Lower lobe of right lung (tissue), 2 donors: ENCODE measurements around the gene PRKN. TPM values are rescaled to one million over a fixed set of nuclear protein-coding genes. Genes with fewer than 3 reads are reported as not detected.

Experiments used
- ATAC-seq, 2 donors: fragments of 200-7000 bp; cut with Tn5 transposase; one replicate each; pipeline ENCODE4 v1.9.1; 2020 to 2022; ENCODE audit warnings: mild to moderate bottlenecking in 2 of 2, moderate library complexity in 2 of 2
- DNase-seq: peaks from one replicate; pipeline ENCODE4 v3.0.0-alpha.2; 2020
- H3K27ac ChIP-seq: fragments of 200-600 bp; one replicate; pipeline ENCODE4 v1.8.0; 2022
- H3K27me3 ChIP-seq: fragments of 200-600 bp; one replicate; pipeline ENCODE4 v1.8.0; 2022; ENCODE audit warnings: low read depth
- H3K36me3 ChIP-seq: fragments of 200-600 bp; one replicate; pipeline ENCODE4 v1.8.0; 2022; ENCODE audit warnings: mild to moderate bottlenecking
- H3K4me1 ChIP-seq: fragments of 200-600 bp; one replicate; pipeline ENCODE4 v1.8.0; 2022
- H3K4me3 ChIP-seq: fragments of 200-600 bp; one replicate; pipeline ENCODE4 v1.8.0; 2022; ENCODE audit warnings: mild to moderate bottlenecking
- H3K9me3 ChIP-seq: fragments of 200-600 bp; one replicate; pipeline ENCODE4 v1.8.0; 2022
- CTCF ChIP-seq: fragments of 200-600 bp; IDR thresholded peaks from one replicate; pipeline ENCODE4 v1.8.0; 2022; ENCODE audit warnings: antibody characterized with exemption, mild to moderate bottlenecking
- intact Hi-C: fragments of 100-400 bp; cut with DNase I; formaldehyde crosslinking; loops from one replicate; pipeline ENCODE4 v1.11.0; 2022
- total RNA-seq: library from RNA; stranded (reverse); fragmentation: NEBNext Ultra II Directional; extraction: Animal tissue kit (Norgen Biotek cat#: 25700); gene quantifications from one replicate; pipeline ENCODE4 v1.2.1, GENCODE V29; 2021
- donor health status: DM: no; HTN: yes; CAD: no; lungs with severe emphysema.

Gene PRKN
- total RNA-seq, 1 donor from 2014 or later: 6.1 TPM

DNA sequence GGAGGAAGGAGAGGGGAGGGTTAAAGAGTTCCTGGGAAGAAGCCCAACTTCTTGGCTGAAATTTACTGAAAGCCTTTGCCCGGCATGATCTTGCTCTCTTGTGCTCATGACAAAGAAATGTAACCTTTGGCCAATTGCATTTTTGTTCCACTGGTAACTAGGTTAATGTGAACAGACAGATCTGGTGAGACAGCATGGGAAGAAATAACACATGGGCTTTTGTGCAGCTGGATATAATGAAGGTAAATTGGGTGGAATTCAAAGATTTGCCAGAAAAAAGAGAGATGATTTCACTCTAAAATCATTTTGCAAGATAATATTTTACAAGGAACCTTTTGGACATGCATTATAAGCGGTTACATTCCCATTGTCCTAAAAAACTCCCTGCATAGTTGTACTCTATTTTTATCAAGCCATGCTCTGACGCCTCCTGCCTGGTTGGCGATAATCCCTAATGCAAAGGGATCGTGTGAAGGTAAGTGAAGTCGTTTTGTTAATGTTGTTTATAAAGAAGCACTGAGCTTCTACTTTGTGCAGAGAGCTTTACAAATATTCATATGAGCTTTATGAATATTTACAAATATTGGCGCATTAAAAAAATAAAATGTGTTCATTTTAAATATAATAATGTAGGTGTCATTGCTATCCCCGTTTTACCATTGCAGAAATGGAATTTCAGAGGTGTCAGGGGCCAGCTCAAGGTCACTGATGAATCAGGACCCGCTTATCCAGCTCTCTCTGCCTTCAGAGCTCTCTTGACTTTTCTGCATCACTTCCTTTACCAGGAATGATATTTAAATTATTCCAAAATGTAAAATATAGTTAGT, 1292.4 kb downstream of the PRKN start:
- H3K27ac ChIP-seq: no peak overlapping the region
- DNase-seq (no peak), ATAC-seq (peak; percentile 31 to 34)
- no peaks in the 10 kb centered on the region for H3K27me3 ChIP-seq
- H3K36me3 ChIP-seq: no peaks in the 10 kb centered on the region
- H3K4me1 ChIP-seq: no peaks in the 10 kb centered on the region
- no peak for TF ChIP-seq CTCF
- intact Hi-C loops: no loop called here
- no peaks in the 10 kb centered on the region for H3K9me3 ChIP-seq
- H3K4me3 ChIP-seq: no peak overlapping the region

GRCh38 chr6:161434350-161434749, 1293.2 kb downstream of the PRKN start:
- Histone ChIP-seq H3K27ac (no peak overlapping the region), H3K4me3 (no peak overlapping the region), H3K27me3 (no peaks in the 10 kb centered on the region), H3K9me3 (no peaks in the 10 kb centered on the region), H3K36me3 (no peaks in the 10 kb centered on the region), H3K4me1 (no peaks in the 10 kb centered on the region)
- ATAC-seq (no peak), DNase-seq (no peak)
- intact Hi-C loops: no loop called here
- no peak for TF ChIP-seq CTCF

- Histone ChIP-seq H3K36me3 (no peaks in the 10 kb centered on the region), H3K27me3 (no peaks in the 10 kb centered on the region), H3K27ac (no peak overlapping the region), H3K9me3 (no peaks in the 10 kb centered on the region), H3K4me1 (no peaks in the 10 kb centered on the region), H3K4me3 (no peak overlapping the region)
- DNase-seq (no peak), ATAC-seq (no peak)
- intact Hi-C loops: no loop called here
- TF ChIP-seq CTCF: no peak
These were observed 1295.0 kb downstream of the PRKN start for GRCh38 chr6:161432546-161432945.

DNA sequence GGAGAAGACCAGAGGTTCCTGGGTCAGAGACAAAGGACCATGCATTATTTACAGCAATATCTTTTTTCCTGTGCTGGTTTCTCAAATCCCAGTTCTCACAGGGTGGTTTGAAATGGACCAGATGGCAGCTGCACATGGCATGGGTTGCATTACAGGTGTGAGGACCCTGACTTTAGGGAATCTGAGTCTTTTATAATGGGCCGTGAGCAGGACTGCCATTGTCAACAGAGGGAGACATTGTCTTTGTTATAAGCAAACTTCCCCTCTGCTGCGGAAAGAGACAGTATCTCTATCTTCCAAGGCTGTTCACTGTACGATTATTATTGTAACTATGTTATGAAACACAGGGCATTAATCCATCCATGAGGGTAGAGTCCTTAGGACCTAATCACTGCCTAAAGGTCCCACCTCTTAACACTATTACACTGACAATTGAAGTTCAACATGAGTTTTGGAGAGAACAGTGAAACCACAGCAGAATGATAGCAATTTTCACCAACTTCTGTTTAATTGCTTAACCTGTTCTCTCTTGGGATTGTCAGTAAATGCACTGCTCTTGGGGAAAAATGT, 1297.6 kb downstream of the PRKN start:
- no peak for TF ChIP-seq CTCF
- DNase-seq (no peak), ATAC-seq (no peak)
- intact Hi-C loops: no loop called here
- no peak overlapping the region for H3K27ac ChIP-seq
- H3K9me3 ChIP-seq: no peaks in the 10 kb centered on the region
- no peak overlapping the region for H3K4me3 ChIP-seq
- H3K27me3 ChIP-seq: no peaks in the 10 kb centered on the region
- H3K4me1 ChIP-seq: no peaks in the 10 kb centered on the region
- no peaks in the 10 kb centered on the region for H3K36me3 ChIP-seq

DNA sequence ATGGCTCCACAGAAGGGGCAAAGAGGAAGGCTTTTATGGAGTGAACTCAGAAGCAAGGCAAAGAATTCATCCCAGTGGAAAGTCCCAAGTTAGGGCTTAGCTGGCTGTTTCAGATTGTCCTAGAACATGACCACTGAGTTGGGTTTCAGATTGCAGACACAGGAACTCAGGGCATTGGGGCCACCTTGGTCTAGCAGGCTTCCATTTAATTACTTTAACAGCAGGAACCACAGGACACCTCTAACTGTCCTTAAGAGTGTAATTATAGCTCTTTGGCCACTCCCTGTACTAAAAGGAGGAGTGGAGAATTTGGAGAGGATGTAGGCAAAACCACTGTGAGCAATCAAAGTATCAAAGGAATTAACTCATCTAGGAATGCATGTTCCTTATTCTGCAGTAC, 1303.1 kb downstream of the PRKN start:
- TF ChIP-seq CTCF: no peak
- no peaks in the 10 kb centered on the region for H3K9me3 ChIP-seq
- no peak overlapping the region for H3K4me3 ChIP-seq
- ATAC-seq: no peak
- no peaks in the 10 kb centered on the region for H3K36me3 ChIP-seq
- DNase-seq: no peak
- no peaks in the 10 kb centered on the region for H3K27me3 ChIP-seq
- H3K27ac ChIP-seq: no peak overlapping the region
- no peaks in the 10 kb centered on the region for H3K4me1 ChIP-seq
- intact Hi-C loops: no loop called here
